Measurements from ENCODE around the gene NAA60. TPM values are rescaled to one million over a fixed set of nuclear protein-coding genes. Genes with fewer than 3 reads are reported as not detected.

NAA60 gene
- total RNA-seq, 2 donors from 2014 or later: 59.0 to 60.0 TPM

- no peak for DNase-seq (ENCODE audit: low spot score)
- H3K9me3 Mint-ChIP-seq: no peaks in the 10 kb centered on the region
- H3K27me3 Mint-ChIP-seq: no peaks in the 10 kb centered on the region
- H3K27ac Mint-ChIP-seq: peak overlapping the region in 1 of 2 donors; percentile 57
- peaks cover 0 to 15% of the 10 kb centered on the region in 2 donors for H3K4me1 Mint-ChIP-seq (ENCODE audit: low read depth in 2 of 2)
- peaks cover 10% of the 10 kb centered on the region for H3K36me3 Mint-ChIP-seq
- H3K4me3 Mint-ChIP-seq: no peak overlapping the region
- no peak for ATAC-seq
Measured at GRCh38 chr16:3481696-3482658, 38.5 kb downstream of the NAA60 start.

- H3K4me3 Mint-ChIP-seq: no peak overlapping the region
- peaks cover 0 to 15% of the 10 kb centered on the region in 2 donors for H3K4me1 Mint-ChIP-seq (ENCODE audit: low read depth in 2 of 2)
- peak overlapping the region in 1 of 2 donors; percentile 57 for H3K27ac Mint-ChIP-seq
- H3K27me3 Mint-ChIP-seq: no peaks in the 10 kb centered on the region
- ATAC-seq (no peak), DNase-seq (ENCODE audit: low spot score) (no peak)
- H3K9me3 Mint-ChIP-seq: no peaks in the 10 kb centered on the region
- H3K36me3 Mint-ChIP-seq: peaks cover 10% of the 10 kb centered on the region
Measured at GRCh38 chr16:3482659-3483241, 39.3 kb downstream of the NAA60 start.

GRCh38 chr16:3484318-3485096 is 41.0 kb downstream of the NAA60 start:
- Mint-ChIP-seq H3K27me3 (no peaks in the 10 kb centered on the region), H3K4me1 (ENCODE audit: low read depth in 2 of 2) (peaks cover 0 to 11% of the 10 kb centered on the region in 2 donors), H3K4me3 (no peak overlapping the region), H3K36me3 (peaks cover 10% of the 10 kb centered on the region), H3K9me3 (no peaks in the 10 kb centered on the region), H3K27ac (no peak overlapping the region)
- ATAC-seq: no peak
- DNase-seq (ENCODE audit: low spot score): no peak

GRCh38 chr16:3485097-3485745 is 41.7 kb downstream of the NAA60 start:
- no peak for ATAC-seq
- no peaks in the 10 kb centered on the region for H3K27me3 Mint-ChIP-seq
- DNase-seq (ENCODE audit: low spot score): no peak
- no peak overlapping the region for H3K4me3 Mint-ChIP-seq
- peaks cover 10% of the 10 kb centered on the region for H3K36me3 Mint-ChIP-seq
- H3K4me1 Mint-ChIP-seq (ENCODE audit: low read depth in 2 of 2): peaks cover 0 to 11% of the 10 kb centered on the region in 2 donors
- H3K27ac Mint-ChIP-seq: no peak overlapping the region
- no peaks in the 10 kb centered on the region for H3K9me3 Mint-ChIP-seq

GRCh38 chr16:3485821-3486505 is 42.5 kb downstream of the NAA60 start:
- Mint-ChIP-seq H3K27me3 (no peaks in the 10 kb centered on the region), H3K4me3 (no peak overlapping the region), H3K36me3 (peaks cover 10% of the 10 kb centered on the region), H3K9me3 (no peaks in the 10 kb centered on the region), H3K27ac (no peak overlapping the region), H3K4me1 (ENCODE audit: low read depth in 2 of 2) (peaks cover 0 to 9% of the 10 kb centered on the region in 2 donors)
- ATAC-seq (peak in 1 of 2 donors; percentile 11), DNase-seq (ENCODE audit: low spot score) (no peak)

GRCh38 chr16:3486506-3487215 is 43.2 kb downstream of the NAA60 start:
- H3K4me1 Mint-ChIP-seq (ENCODE audit: low read depth in 2 of 2): peaks cover 0 to 4% of the 10 kb centered on the region in 2 donors
- H3K27me3 Mint-ChIP-seq: no peaks in the 10 kb centered on the region
- H3K4me3 Mint-ChIP-seq: no peak overlapping the region
- H3K36me3 Mint-ChIP-seq: peaks cover 10% of the 10 kb centered on the region
- H3K9me3 Mint-ChIP-seq: no peaks in the 10 kb centered on the region
- no peak for ATAC-seq
- DNase-seq (ENCODE audit: low spot score): no peak
- no peak overlapping the region for H3K27ac Mint-ChIP-seq

- Mint-ChIP-seq H3K4me3 (no peak overlapping the region), H3K27ac (no peak overlapping the region)
- ATAC-seq: peak in 1 of 2 donors; percentile 41
Measured at GRCh38 chr16:3487521-3488410, 44.3 kb downstream of the NAA60 start.

GRCh38 chr16:3488801-3489200 is 45.3 kb downstream of the NAA60 start:
- H3K36me3 Mint-ChIP-seq: no peaks in the 10 kb centered on the region
- DNase-seq (ENCODE audit: low spot score) (no peak), ATAC-seq (no peak)
- H3K27me3 Mint-ChIP-seq: no peaks in the 10 kb centered on the region
- H3K9me3 Mint-ChIP-seq: no peaks in the 10 kb centered on the region
- H3K4me3 Mint-ChIP-seq: no peak overlapping the region
- no peak overlapping the region for H3K27ac Mint-ChIP-seq
- no peaks in the 10 kb centered on the region for H3K4me1 Mint-ChIP-seq (ENCODE audit: low read depth in 2 of 2)

More at GRCh38 chr16:3487521-3488410, 44.3 kb downstream of the NAA60 start:
- peaks cover 8% of the 10 kb centered on the region for H3K36me3 Mint-ChIP-seq
- H3K4me1 Mint-ChIP-seq (ENCODE audit: low read depth in 2 of 2): peaks cover 0 to 1% of the 10 kb centered on the region in 2 donors
- H3K27me3 Mint-ChIP-seq: no peaks in the 10 kb centered on the region
- no peaks in the 10 kb centered on the region for H3K9me3 Mint-ChIP-seq
- DNase-seq (ENCODE audit: low spot score): no peak

GRCh38 chr16:3490911-3491629 is 47.6 kb downstream of the NAA60 start:
- no peaks in the 10 kb centered on the region for H3K27me3 Mint-ChIP-seq
- no peak for ATAC-seq
- H3K36me3 Mint-ChIP-seq: no peaks in the 10 kb centered on the region
- no peak overlapping the region for H3K4me3 Mint-ChIP-seq
- no peaks in the 10 kb centered on the region for H3K4me1 Mint-ChIP-seq (ENCODE audit: low read depth in 2 of 2)
- H3K9me3 Mint-ChIP-seq: no peaks in the 10 kb centered on the region
- H3K27ac Mint-ChIP-seq: no peak overlapping the region
- no peak for DNase-seq (ENCODE audit: low spot score)

- no peaks in the 10 kb centered on the region for H3K4me1 Mint-ChIP-seq (ENCODE audit: low read depth in 2 of 2)
- no peaks in the 10 kb centered on the region for H3K9me3 Mint-ChIP-seq
- H3K4me3 Mint-ChIP-seq: no peak overlapping the region
- no peak for ATAC-seq
- no peak overlapping the region for H3K27ac Mint-ChIP-seq
- no peaks in the 10 kb centered on the region for H3K27me3 Mint-ChIP-seq
- H3K36me3 Mint-ChIP-seq: no peaks in the 10 kb centered on the region
- DNase-seq (ENCODE audit: low spot score): peak; percentile 57
Measured at GRCh38 chr16:3492356-3492755, 48.9 kb downstream of the NAA60 start.

- H3K4me1 Mint-ChIP-seq (ENCODE audit: low read depth in 2 of 2): peaks cover 2 to 4% of the 10 kb centered on the region in 2 donors
- H3K4me3 Mint-ChIP-seq: no peak overlapping the region
- DNase-seq (ENCODE audit: low spot score): peak; percentile 49
- H3K36me3 Mint-ChIP-seq: no peaks in the 10 kb centered on the region
- H3K9me3 Mint-ChIP-seq: peaks cover 1% of the 10 kb centered on the region
- no peaks in the 10 kb centered on the region for H3K27me3 Mint-ChIP-seq
- no peak overlapping the region for H3K27ac Mint-ChIP-seq
- ATAC-seq: peak; percentile 34 to 41
Measured at GRCh38 chr16:3494386-3494973, 51.0 kb downstream of the NAA60 start.
